ENCODE results near the gene ERG28.
A peak's percentile ranks its signal among the peaks of the same experiment; 100 is the strongest.
"Not testable (repeated sequence)": the region's sequence is repeated elsewhere in the genome, so short reads cannot be mapped to it uniquely, and the experiment has no call there.

Gene ERG28

GRCh38 chr14:75604979-75605851, 55.5 kb downstream of the ERG28 start:
- peak overlapping the region; percentile 37 for H3K4me3 ChIP-seq (ENCODE audit: low read depth, low read length)
- TF ChIP-seq POLR2A (IDR thresholded peaks at IDR 0.05; ENCODE audit: extremely low read depth, insufficient read length), result no peak
- no peak for TF ChIP-seq CTCF (IDR thresholded peaks at IDR 0.05; ENCODE audit: low read depth, low read length)
- TF ChIP-seq MYC (IDR thresholded peaks at IDR 0.05; ENCODE audit: low read depth, low read length), result peak; percentile 45; the same call in 1 of the 2 replicates
- peak; percentile 49; the same call in 1 of the 2 replicates for TF ChIP-seq MAX (IDR thresholded peaks at IDR 0.05; ENCODE audit: low read depth, low read length)
- peak; percentile 93 for DNase-seq (ENCODE audit: low read depth)

GRCh38 chr14:75602503-75602902, 58.2 kb downstream of the ERG28 start:
- no peak for TF ChIP-seq MYC (IDR thresholded peaks at IDR 0.05; ENCODE audit: low read depth, low read length)
- no peak for TF ChIP-seq POLR2A (IDR thresholded peaks at IDR 0.05; ENCODE audit: extremely low read depth, insufficient read length)
- no peak for TF ChIP-seq MAX (IDR thresholded peaks at IDR 0.05; ENCODE audit: low read depth, low read length)
- TF ChIP-seq CTCF (IDR thresholded peaks at IDR 0.05; ENCODE audit: low read depth, low read length), result no peak
- no peak overlapping the region for H3K4me3 ChIP-seq (ENCODE audit: low read depth, low read length)
- DNase-seq (ENCODE audit: low read depth), result no peak

- not testable (repeated sequence) for DNase-seq (ENCODE audit: low read depth); H3K4me3 ChIP-seq (ENCODE audit: low read depth, low read length)
Measured at GRCh38 chr14:75601061-75601460, 59.6 kb downstream of the ERG28 start.

GRCh38 chr14:75600100-75600499, 60.6 kb downstream of the ERG28 start:
- not testable (repeated sequence) for DNase-seq (ENCODE audit: low read depth); H3K4me3 ChIP-seq (ENCODE audit: low read depth, low read length)

Data from NB4 (cell line).